GM18951 (cell line): Measurements from ENCODE around the gene ABR.

Source experiments
- POLR2A ChIP-seq: IDR thresholded peaks from 4 replicates; pipeline ENCODE4 v1.6.1; 2011; ENCODE audit warnings: mild to moderate bottlenecking; ENCODE audit not compliant: insufficient read length, insufficient read depth; ENCODE audit errors: extremely low read depth
- in situ Hi-C: fragments of 300-500 bp; cut with MboI; formaldehyde crosslinking; loops from one replicate; pipeline ENCODE4 v1.12.0; 2022; ENCODE audit warnings: low sequenced_read_pairs, mixed read lengths, inconsistent platforms; ENCODE audit not compliant: unreplicated experiment

Gene ABR

DNA sequence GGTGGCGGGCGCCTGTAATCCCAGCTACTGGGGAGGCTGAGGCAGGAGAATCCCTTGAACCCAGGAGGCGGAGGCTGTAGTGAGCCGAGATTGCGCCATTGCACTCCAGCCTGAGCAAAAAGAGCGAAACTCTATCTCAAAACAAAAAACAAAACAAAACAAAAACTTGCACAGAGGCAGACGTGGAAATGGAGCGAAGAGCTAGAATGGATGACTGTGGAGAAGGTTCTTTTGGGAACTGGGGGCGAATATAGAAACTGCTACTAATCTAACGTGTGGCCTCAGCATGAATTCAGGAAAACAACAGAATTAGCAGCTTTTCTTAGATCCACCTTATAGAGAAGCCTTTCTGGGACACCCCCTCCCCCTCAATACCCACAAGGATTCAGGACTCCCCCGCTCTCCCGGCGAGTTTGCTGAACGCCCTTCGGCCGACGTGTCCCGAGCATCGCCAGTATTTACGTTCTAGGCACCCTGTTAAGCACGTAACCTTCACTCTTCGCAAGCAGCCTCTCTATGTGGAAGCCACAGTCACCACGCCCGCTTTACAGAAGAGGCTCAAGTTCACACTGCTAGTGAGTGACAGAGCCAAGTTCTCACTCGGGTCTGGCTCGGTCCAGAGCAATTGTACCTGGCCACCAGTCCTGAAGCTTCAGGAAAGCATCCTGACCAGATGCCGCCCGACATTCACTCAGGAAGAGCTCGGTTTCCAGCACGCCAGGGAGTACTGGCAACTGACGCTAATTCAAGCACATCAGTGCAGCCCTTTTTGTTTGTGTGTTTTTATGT is 13.3 kb upstream of the ABR start:
- in situ Hi-C loops, result no loop called here
- no peak for TF ChIP-seq POLR2A

DNA sequence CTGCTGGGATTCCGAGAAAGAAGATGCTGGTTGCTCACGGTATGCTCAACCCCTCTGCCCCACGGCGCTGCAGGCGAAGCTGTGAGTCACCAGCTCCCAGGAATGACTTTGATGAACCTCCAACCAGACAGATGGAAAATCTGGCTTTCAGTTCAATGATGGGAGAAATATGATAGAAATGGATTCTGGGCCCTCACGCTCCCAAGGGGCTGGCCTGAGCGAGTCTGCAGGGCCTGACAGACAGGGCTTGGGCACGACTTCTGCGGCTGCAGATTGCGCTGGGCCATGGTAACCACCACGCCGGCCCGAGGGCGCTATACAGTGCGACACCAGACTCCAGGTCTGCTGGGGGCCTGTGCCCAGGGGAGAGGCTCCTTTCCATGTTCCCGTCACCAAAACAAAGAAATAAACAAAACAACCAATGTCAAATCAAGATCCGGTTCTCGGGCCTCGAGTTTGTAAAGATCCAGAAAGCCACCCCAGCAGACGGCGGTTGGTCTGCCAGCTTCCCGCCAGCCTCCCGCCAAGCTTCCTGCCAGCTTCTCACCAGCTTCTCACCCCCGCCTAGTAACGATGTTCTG is 11.1 kb upstream of the ABR start:
- no peak for TF ChIP-seq POLR2A
- in situ Hi-C loops, result no loop called here

DNA sequence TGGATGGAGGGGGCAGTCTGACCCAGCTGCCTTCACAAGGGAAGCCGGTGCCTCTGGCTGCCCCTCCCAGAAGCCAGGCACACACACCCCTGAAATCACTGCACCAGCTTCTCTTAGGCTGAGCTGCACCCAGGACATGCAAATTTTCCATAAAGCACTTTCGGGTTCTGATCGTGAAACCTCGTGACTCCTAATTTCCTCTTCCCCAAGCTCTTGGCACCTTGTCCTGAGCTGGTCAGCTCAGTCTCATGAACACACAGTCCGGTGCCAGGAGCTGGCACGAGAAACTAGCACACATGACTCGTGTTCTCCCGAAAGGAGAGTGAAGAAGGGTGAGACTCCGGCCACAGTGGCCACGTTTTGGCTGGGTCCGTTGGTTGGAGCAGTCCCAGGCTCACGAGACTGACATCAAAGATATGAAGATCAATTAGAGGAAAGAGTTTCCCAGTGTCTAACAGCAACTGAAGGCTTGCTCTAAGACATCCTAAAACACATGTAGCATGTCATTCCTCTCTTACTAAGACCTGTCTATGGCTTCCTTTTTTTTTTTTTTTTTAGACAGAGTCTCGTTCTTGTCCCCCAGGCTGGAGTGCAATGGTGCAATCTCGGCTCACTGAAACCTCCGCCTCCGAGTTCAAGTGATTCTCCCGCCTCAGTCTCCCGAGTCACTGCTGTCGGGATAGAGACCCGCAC is 9.2 kb upstream of the ABR start:
- in situ Hi-C loops, result no loop called here
- no peak for TF ChIP-seq POLR2A

- TF ChIP-seq POLR2A, result no peak
- in situ Hi-C loops, result no loop called here
Observed at GRCh38 chr17:1186923-1187771, 7.4 kb upstream of the ABR start.

DNA sequence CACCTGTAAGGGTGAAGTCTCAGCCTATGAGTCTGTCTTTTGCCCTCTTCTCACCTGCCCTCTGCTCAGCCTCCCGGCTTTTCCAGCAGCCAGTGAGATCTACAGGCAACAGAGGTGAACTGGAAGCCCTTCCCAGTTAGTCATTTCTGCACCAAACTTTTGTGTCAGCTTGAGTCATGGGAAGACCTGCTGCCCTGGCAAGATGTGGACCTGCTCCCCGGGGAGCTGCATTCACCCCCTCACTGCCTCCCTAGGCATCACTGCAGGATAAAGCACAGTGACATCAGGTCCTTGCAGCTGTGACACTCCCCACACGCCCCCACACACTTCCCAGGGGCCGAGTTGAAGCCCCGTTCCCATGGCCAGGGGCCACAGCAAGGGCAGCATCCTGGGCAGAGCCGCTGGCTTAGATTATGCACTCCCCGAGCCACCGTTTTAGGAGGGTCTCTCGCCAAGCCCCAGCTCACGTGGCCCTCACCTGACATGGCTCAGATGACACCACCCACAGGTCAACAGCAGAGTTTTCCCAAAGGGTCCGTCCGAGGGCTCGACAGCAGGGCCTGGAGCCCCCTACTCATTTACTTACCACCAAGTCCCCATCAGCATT is 6.5 kb upstream of the ABR start:
- in situ Hi-C loops, result no loop called here
- TF ChIP-seq POLR2A, result no peak

DNA sequence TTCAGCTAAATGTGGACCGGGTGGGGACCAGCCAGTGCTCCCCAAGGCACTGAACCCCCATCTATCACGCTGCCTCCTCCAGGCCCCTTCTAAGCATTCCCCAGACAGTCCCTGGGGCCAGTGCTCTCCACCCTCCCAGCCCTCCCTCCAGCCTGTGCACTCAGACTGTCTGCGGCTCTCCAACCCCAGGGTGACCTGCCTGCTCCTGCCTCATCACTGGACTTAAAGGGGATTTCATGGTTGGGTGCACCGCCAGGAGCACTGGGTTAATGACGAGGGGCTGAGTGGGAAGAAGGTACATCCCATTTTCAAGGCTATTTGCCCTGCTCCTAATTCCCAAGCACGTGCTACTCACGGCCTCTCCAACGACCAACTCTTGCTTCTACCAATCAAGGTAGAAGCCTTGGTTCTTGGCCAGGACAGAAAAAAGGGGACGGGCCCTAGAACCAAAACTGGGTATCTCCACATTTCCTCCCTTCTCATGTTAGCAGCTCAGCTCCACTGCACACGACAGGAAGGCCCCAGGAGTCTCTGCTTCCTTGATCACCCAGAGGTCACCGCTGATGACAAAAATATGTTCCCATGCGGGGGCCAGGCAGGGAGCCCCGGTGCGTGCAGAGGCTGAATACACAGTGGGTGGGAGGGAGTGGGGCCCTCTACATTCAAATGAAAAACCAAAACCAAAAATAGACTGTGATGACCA is 3.5 kb upstream of the ABR start:
- TF ChIP-seq POLR2A, result no peak
- in situ Hi-C loops, result no loop called here

- in situ Hi-C loops, result no loop called here
- no peak for TF ChIP-seq POLR2A
Observed at GRCh38 chr17:1182811-1183170, 3.0 kb upstream of the ABR start.

- in situ Hi-C loops, result no loop called here
- no peak for TF ChIP-seq POLR2A
Observed at GRCh38 chr17:1181753-1182137, 2.0 kb upstream of the ABR start.

GRCh38 chr17:1180958-1181752 is 1.4 kb upstream of the ABR start:
- in situ Hi-C loops, result no loop called here
- no peak for TF ChIP-seq POLR2A

GRCh38 chr17:1179112-1179817 is 516 bp downstream of the ABR start:
- in situ Hi-C loops, result no loop called here
- no peak for TF ChIP-seq POLR2A

- in situ Hi-C loops, result no loop called here
- no peak for TF ChIP-seq POLR2A
Observed at GRCh38 chr17:1177016-1177700, 2.6 kb downstream of the ABR start.
